Measurements from ENCODE around the gene WNT9B. TPM values are rescaled to one million over a fixed set of nuclear protein-coding genes. Genes with fewer than 3 reads are reported as not detected.

The WNT9B gene
- polyA plus RNA-seq, 1 donor from 2014 or later = not detected

DNA sequence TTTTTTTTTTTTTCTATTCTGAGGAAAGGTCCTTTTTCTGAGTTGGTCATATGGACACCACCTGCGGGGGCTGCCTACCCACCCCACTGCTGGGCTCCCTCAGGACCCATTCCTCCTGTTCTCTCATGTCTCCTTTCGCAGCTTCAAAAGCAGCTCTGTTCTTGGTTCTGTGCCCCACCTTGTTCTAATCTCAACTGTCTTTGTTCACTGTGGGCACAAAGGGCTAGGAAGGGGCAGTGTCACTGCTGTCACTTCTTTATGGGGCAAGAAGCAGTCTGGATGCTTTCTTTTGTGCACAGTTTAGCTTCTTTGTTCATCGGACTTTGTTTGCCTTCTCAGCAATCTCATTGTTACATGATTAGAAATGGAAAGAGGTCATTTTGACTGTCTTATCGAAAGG lies 78.7 kb downstream of the WNT9B start:
- Histone ChIP-seq H3K9me2 (ENCODE audit: insufficient read depth, low read length) (no peaks in the 10 kb centered on the region), H3K27me3 (ENCODE audit: insufficient read depth, low read depth, low read length) (no peaks in the 10 kb centered on the region), H3K4me2 (ENCODE audit: low read length) (no peak overlapping the region), H3F3A (ENCODE audit: insufficient read depth, low read length, poor library complexity, severe bottlenecking) (no peaks in the 10 kb centered on the region), H3K79me2 (replicated peaks; ENCODE audit: insufficient read depth, low read length) (peaks cover 29% of the 10 kb centered on the region), H3K9me3 (ENCODE audit: low read length) (no peaks in the 10 kb centered on the region), H3K27ac (ENCODE audit: low read length) (no peak overlapping the region), H4K20me1 (ENCODE audit: insufficient read depth) (no peaks in the 10 kb centered on the region), H3K9ac (ENCODE audit: low read length) (no peak overlapping the region), H3K36me3 (ENCODE audit: insufficient read depth, low read length) (no peaks in the 10 kb centered on the region), H2AFZ (ENCODE audit: low read depth, low read length) (no peak overlapping the region), H3K4me3 (ENCODE audit: low read length) (no peak overlapping the region)
- TF ChIP-seq CTCF (IDR thresholded peaks at IDR 0.05; ENCODE audit: poor library complexity, severe bottlenecking) = no peak
- TF ChIP-seq TAF1 (IDR thresholded peaks at IDR 0.05; ENCODE audit: low read depth) = no peak
- no peak for TF ChIP-seq EZH2 (IDR thresholded peaks at IDR 0.05; ENCODE audit: borderline replicate concordance, insufficient read depth, low read length, poor library complexity, severe bottlenecking)
- no peak for TF ChIP-seq RAD21 (conservative IDR thresholded peaks at IDR 0.05)
- TF ChIP-seq REST (IDR thresholded peaks at IDR 0.05; ENCODE audit: borderline replicate concordance) = no peak
- TF ChIP-seq SMC3 (conservative IDR thresholded peaks at IDR 0.05; ENCODE audit: poor library complexity) = no peak
- TF ChIP-seq EP300 (conservative IDR thresholded peaks at IDR 0.05; ENCODE audit: poor library complexity, severe bottlenecking) = no peak
- TF ChIP-seq POLR2AphosphoS5 (IDR thresholded peaks at IDR 0.05) = no peak
- no peak for TF ChIP-seq MXI1 (conservative IDR thresholded peaks at IDR 0.05; ENCODE audit: poor library complexity, severe bottlenecking)

- Histone ChIP-seq H3K79me2 (replicated peaks; ENCODE audit: insufficient read depth, low read length) (peaks cover 13% of the 10 kb centered on the region), H3K27ac (ENCODE audit: low read length) (no peak overlapping the region), H3K27me3 (ENCODE audit: insufficient read depth, low read depth, low read length) (no peaks in the 10 kb centered on the region), H4K20me1 (ENCODE audit: insufficient read depth) (no peaks in the 10 kb centered on the region), H3K9me3 (ENCODE audit: low read length) (no peaks in the 10 kb centered on the region), H3K4me3 (ENCODE audit: low read length) (no peak overlapping the region), H3K9me2 (ENCODE audit: insufficient read depth, low read length) (no peaks in the 10 kb centered on the region), H3K4me2 (ENCODE audit: low read length) (no peak overlapping the region), H2AFZ (ENCODE audit: low read depth, low read length) (no peak overlapping the region), H3K36me3 (ENCODE audit: insufficient read depth, low read length) (no peaks in the 10 kb centered on the region), H3F3A (ENCODE audit: insufficient read depth, low read length, poor library complexity, severe bottlenecking) (no peaks in the 10 kb centered on the region), H3K9ac (ENCODE audit: low read length) (no peak overlapping the region)
- TF ChIP-seq TAF1 (IDR thresholded peaks at IDR 0.05; ENCODE audit: low read depth) (no peak), REST (IDR thresholded peaks at IDR 0.05; ENCODE audit: borderline replicate concordance) (no peak), SMC3 (conservative IDR thresholded peaks at IDR 0.05; ENCODE audit: poor library complexity) (no peak), POLR2AphosphoS5 (IDR thresholded peaks at IDR 0.05) (no peak), MXI1 (conservative IDR thresholded peaks at IDR 0.05; ENCODE audit: poor library complexity, severe bottlenecking) (no peak), EP300 (conservative IDR thresholded peaks at IDR 0.05; ENCODE audit: poor library complexity, severe bottlenecking) (no peak)
Observed at GRCh38 chr17:46931596-46931995, 80.2 kb downstream of the WNT9B start.
